Measurements from ENCODE around the gene P2RY2.
A peak's percentile ranks its signal among the peaks of the same experiment; 100 is the strongest.

P2RY2 gene

DNA sequence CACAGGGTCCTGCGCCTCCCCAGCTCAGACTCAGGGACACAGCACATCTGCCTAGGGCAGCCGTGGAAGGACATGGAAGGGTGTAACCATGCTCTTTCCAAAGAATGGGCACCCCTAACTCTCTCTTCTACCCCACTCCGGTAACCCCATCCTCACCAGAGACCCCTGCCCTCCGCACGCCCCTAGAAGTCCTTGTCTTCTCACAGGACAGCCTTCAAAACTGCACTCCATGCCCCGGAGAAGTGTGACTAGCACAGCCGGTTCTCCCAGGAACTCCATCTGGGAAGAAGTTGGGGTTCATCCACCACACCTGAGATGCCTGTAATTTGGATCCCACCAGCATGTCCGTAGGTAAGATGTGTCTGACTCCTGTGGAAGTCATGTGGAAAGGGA, 25.0 kb downstream of the P2RY2 start:
- Histone ChIP-seq H3K4me3 (ENCODE audit: insufficient read depth, low read depth, low read length) (no peak overlapping the region), H3K4me1 (ENCODE audit: control insufficient read depth, insufficient read depth, low read length) (no peaks in the 10 kb centered on the region), H3K27me3 (ENCODE audit: control insufficient read depth, insufficient read depth, low read length, poor library complexity, severe bottlenecking) (no peaks in the 10 kb centered on the region), H3K9me3 (ENCODE audit: control insufficient read depth, low read length) (no peaks in the 10 kb centered on the region), H3K36me3 (ENCODE audit: control insufficient read depth, insufficient read depth, low read length) (no peaks in the 10 kb centered on the region), H3K27ac (ENCODE audit: insufficient read depth, low read depth, low read length, poor library complexity, severe bottlenecking) (no peak overlapping the region)
- 92 to 94% methylated on average over 8 of the region's 8 CpGs for WGBS, 2 experiments

DNA sequence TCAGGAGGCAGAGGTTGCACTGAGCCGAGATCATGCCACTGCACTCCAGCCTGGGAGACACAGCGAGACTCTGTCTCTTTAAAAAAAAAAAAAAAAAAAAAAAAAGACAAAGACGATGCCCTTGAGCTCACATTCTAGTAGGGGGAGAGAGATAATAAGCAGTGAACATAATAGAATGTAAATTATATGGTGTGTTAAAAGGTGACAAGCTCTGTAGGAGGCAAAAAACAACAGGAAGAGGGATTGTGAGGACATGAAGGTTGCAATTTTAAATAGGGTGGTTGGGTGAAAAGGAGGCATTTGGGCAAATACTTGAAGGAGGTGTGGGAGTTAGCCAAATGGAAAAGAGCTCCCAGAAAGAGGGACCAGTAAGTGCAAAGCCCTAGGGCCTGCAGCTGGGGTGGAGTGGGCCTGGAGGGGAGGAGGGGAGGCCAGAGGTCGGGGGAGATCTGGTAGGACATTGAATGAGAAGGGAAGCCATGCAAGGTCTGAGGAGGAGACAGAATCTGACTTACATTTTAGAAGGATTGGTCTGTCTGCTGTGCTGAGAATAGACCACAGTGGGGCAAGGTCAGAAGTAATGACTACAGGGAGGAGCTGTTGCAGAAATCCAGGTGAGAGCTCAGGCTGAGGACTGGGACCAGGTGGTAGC, 26.6 kb downstream of the P2RY2 start:
- Histone ChIP-seq H3K4me3 (ENCODE audit: insufficient read depth, low read depth, low read length) (no peak overlapping the region), H3K4me1 (ENCODE audit: control insufficient read depth, insufficient read depth, low read length) (no peaks in the 10 kb centered on the region), H3K27me3 (ENCODE audit: control insufficient read depth, insufficient read depth, low read length, poor library complexity, severe bottlenecking) (no peaks in the 10 kb centered on the region), H3K27ac (ENCODE audit: insufficient read depth, low read depth, low read length, poor library complexity, severe bottlenecking) (no peak overlapping the region), H3K36me3 (ENCODE audit: control insufficient read depth, insufficient read depth, low read length) (no peaks in the 10 kb centered on the region), H3K9me3 (ENCODE audit: control insufficient read depth, low read length) (no peaks in the 10 kb centered on the region)
- WGBS, 2 experiments = 68 to 73% methylated on average over 4 of the region's 4 CpGs

DNA sequence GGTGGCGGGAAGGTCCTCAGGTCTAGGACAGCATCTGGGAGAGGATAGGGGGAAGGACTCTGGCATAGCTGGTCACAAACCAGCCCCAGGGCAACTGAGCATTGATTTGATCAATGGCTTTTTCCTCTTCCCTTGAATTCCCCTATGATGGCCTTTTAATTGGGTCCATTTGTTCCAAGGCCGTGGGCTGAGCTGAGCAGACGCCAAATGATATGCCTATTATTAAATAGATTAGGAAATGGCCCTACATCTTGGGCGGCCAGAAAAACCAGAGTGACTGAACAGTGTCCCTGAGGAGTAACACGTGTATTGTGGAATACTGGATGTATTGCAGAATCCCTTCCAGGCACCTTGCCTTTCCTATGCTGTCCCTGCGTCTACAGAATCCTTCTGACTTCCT, 27.4 kb downstream of the P2RY2 start:
- Histone ChIP-seq H3K27me3 (ENCODE audit: control insufficient read depth, insufficient read depth, low read length, poor library complexity, severe bottlenecking) (no peaks in the 10 kb centered on the region), H3K4me3 (ENCODE audit: insufficient read depth, low read depth, low read length) (no peak overlapping the region), H3K27ac (ENCODE audit: insufficient read depth, low read depth, low read length, poor library complexity, severe bottlenecking) (no peak overlapping the region), H3K4me1 (ENCODE audit: control insufficient read depth, insufficient read depth, low read length) (no peaks in the 10 kb centered on the region), H3K36me3 (ENCODE audit: control insufficient read depth, insufficient read depth, low read length) (no peaks in the 10 kb centered on the region), H3K9me3 (ENCODE audit: control insufficient read depth, low read length) (no peaks in the 10 kb centered on the region)
- WGBS, 2 experiments = 86 to 93% methylated on average over 6 of the region's 6 CpGs

DNA sequence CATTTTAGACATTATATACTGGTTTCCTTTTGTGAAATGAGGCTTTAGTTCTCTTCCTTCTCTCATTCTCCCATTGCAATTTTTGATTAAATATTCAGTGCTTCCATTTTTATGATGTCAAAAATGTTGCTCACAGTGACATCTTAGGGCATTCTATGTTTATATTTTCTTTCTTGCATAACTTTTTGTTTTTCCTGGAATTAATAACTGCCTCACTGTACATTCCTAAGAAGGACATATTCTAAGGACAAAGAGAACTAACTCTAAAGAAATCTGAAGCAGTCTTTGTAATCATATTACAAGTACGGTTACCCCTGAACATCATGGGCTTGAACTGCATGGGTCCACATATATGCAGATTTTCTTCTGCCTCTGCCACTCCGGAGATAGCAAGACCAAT, 28.2 kb downstream of the P2RY2 start:
- WGBS, 2 experiments = 89 to 96% methylated on average over 1 to 2 of the region's 2 CpGs
- Histone ChIP-seq H3K4me3 (ENCODE audit: insufficient read depth, low read depth, low read length) (no peak overlapping the region), H3K4me1 (ENCODE audit: control insufficient read depth, insufficient read depth, low read length) (no peaks in the 10 kb centered on the region), H3K27ac (ENCODE audit: insufficient read depth, low read depth, low read length, poor library complexity, severe bottlenecking) (no peak overlapping the region), H3K9me3 (ENCODE audit: control insufficient read depth, low read length) (no peaks in the 10 kb centered on the region), H3K27me3 (ENCODE audit: control insufficient read depth, insufficient read depth, low read length, poor library complexity, severe bottlenecking) (no peaks in the 10 kb centered on the region), H3K36me3 (ENCODE audit: control insufficient read depth, insufficient read depth, low read length) (no peaks in the 10 kb centered on the region)

DNA sequence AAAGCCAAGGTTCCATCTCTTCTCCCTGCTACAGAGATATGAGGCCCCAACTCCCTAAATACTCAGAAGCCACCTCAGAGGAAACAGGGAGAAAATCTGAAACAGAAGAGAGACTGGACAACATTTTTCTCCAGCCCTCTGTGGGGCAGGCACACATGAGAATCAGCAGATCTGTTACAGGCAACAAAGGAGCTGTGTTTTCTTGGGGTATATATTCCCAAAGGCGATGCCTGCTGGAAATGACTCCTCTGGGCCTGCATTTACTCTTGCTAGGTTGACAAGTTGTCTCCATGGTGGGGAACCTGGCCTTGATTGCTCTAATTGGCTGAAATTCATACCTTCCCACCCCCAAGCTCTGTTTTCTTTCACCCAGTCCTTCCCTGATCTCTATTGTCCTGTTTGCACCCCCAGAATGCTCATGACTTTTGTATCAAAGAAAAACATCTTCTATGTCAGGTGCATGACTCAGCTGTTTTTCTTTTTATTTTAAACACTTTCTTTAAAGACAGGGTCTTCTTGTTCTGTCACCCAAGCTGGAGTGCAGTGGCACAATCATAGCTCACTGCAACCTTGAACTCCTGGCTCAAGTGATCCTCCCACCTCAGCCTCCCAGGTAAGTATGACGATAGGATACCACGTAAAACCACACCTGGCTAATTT, 30.6 kb downstream of the P2RY2 start:
- Histone ChIP-seq H3K36me3 (ENCODE audit: control insufficient read depth, insufficient read depth, low read length) (no peaks in the 10 kb centered on the region), H3K27ac (ENCODE audit: insufficient read depth, low read depth, low read length, poor library complexity, severe bottlenecking) (no peak overlapping the region), H3K4me3 (ENCODE audit: insufficient read depth, low read depth, low read length) (no peak overlapping the region), H3K27me3 (ENCODE audit: control insufficient read depth, insufficient read depth, low read length, poor library complexity, severe bottlenecking) (no peaks in the 10 kb centered on the region), H3K4me1 (ENCODE audit: control insufficient read depth, insufficient read depth, low read length) (no peaks in the 10 kb centered on the region), H3K9me3 (ENCODE audit: control insufficient read depth, low read length) (no peaks in the 10 kb centered on the region)
- WGBS, 2 experiments = 89 to 95% methylated on average over 3 of the region's 3 CpGs

DNA sequence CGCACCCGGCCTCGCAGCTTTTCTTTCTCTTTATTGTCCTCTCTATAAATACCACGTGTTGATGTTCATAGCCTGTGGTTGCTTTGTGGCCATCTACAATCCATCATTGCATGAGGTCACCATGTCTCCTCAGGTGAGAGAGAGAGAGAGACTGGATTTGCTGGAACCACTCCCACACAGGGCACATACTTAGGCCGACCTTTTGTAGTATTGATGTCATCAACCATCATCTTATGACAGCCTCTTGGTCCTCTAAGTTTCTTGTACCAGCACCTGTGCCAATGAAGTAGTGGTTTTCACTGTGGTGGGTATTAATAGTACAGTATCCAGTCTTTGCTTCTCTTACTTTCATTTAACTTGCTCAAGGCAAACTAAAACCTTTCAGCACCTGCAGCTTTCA, 31.2 kb downstream of the P2RY2 start:
- Histone ChIP-seq H3K27me3 (ENCODE audit: control insufficient read depth, insufficient read depth, low read length, poor library complexity, severe bottlenecking) (no peaks in the 10 kb centered on the region), H3K4me3 (ENCODE audit: insufficient read depth, low read depth, low read length) (no peak overlapping the region), H3K27ac (ENCODE audit: insufficient read depth, low read depth, low read length, poor library complexity, severe bottlenecking) (no peak overlapping the region), H3K9me3 (ENCODE audit: control insufficient read depth, low read length) (no peaks in the 10 kb centered on the region), H3K36me3 (ENCODE audit: control insufficient read depth, insufficient read depth, low read length) (no peaks in the 10 kb centered on the region), H3K4me1 (ENCODE audit: control insufficient read depth, insufficient read depth, low read length) (no peaks in the 10 kb centered on the region)
- WGBS, 2 experiments = 88 to 97% methylated on average over 5 of the region's 5 CpGs

DNA sequence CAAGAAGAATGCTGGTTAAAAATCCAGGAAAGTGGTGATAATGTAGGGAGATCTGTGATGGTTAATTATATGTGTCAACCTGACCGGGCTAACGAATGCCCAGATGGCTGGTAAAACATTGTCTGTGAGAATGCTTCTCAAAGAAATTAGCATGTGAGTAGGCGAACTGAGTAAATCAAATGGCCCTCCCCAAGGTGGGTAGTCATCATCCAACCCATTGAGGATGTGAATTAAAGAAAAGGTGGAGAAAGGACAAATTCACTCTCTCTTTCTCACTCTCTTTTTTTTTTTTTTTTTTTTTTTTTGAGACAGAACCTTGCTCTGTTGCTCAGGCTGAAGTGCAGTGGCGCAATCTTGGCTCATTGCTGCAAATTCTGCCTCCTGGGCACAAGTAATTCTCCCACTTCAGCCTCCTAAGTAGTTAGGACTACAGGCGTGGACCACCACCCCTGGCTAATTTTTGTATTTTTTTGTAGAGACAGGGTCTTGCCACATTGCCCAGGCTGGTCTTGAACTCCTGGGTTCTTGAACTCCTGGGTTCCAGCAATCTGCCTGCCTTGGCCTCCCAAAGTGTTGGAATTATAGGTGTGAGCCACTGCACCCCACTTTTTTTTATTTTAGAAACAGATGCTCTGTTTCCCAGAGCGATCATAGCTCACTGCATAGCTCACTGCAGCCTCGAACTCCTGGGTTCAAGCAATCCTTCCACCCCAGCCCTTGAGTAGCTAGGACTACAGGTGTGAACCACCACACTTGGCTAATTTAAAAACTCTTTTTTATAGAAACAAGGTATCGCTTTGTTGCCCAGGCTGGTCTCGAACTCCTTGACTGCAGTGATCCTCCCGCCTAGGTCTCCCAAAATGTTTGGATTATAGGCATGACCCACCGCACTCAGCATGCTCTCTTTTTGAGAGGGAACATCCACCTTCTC, 32.0 kb downstream of the P2RY2 start:
- H3K4me1 ChIP-seq (ENCODE audit: control insufficient read depth, insufficient read depth, low read length) = no peaks in the 10 kb centered on the region
- no peaks in the 10 kb centered on the region for H3K27me3 ChIP-seq (ENCODE audit: control insufficient read depth, insufficient read depth, low read length, poor library complexity, severe bottlenecking)
- 90% methylated on average over 11 of the region's 11 CpGs for WGBS, 2 experiments
- H3K27ac ChIP-seq (ENCODE audit: insufficient read depth, low read depth, low read length, poor library complexity, severe bottlenecking) = no peak overlapping the region
- H3K36me3 ChIP-seq (ENCODE audit: control insufficient read depth, insufficient read depth, low read length) = no peaks in the 10 kb centered on the region
- H3K4me3 ChIP-seq (ENCODE audit: insufficient read depth, low read depth, low read length) = no peak overlapping the region
- no peaks in the 10 kb centered on the region for H3K9me3 ChIP-seq (ENCODE audit: control insufficient read depth, low read length)

DNA sequence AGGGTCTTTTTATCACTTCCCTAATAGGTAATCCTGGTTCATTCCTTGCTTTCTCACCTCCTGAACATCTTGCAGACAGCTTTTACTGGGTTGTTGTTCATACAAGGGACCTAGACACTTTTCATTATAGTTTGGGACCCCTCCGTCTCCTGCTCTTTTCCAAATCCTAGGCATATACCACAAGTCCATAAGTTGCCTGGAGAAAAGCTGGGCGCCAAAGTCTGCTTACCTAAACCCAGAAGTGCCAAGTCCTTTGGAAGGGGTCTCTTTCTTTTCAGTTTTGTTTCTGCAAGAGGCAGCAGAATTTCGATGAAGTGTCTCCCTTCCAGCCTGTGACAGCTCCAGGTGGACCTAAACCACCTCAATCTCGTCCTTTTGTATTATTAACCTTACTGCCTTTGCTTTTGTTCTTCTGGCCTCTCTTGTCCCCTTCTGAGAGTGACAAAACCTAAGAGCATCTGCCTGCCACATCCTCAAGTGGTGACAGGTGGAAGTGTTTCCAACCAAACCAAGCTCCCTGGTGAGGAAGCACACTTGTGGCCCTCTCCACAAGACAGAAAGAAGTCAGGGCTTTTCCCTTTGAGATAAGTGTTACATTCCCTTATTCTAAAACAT, 34.6 kb downstream of the P2RY2 start:
- Histone ChIP-seq H3K36me3 (ENCODE audit: control insufficient read depth, insufficient read depth, low read length) (no peaks in the 10 kb centered on the region), H3K4me3 (ENCODE audit: insufficient read depth, low read depth, low read length) (no peak overlapping the region), H3K4me1 (ENCODE audit: control insufficient read depth, insufficient read depth, low read length) (peaks cover 6% of the 10 kb centered on the region), H3K27ac (ENCODE audit: insufficient read depth, low read depth, low read length, poor library complexity, severe bottlenecking) (no peak overlapping the region), H3K27me3 (ENCODE audit: control insufficient read depth, insufficient read depth, low read length, poor library complexity, severe bottlenecking) (no peaks in the 10 kb centered on the region), H3K9me3 (ENCODE audit: control insufficient read depth, low read length) (no peaks in the 10 kb centered on the region)
- 71 to 74% methylated on average over 4 of the region's 4 CpGs for WGBS, 2 experiments

DNA sequence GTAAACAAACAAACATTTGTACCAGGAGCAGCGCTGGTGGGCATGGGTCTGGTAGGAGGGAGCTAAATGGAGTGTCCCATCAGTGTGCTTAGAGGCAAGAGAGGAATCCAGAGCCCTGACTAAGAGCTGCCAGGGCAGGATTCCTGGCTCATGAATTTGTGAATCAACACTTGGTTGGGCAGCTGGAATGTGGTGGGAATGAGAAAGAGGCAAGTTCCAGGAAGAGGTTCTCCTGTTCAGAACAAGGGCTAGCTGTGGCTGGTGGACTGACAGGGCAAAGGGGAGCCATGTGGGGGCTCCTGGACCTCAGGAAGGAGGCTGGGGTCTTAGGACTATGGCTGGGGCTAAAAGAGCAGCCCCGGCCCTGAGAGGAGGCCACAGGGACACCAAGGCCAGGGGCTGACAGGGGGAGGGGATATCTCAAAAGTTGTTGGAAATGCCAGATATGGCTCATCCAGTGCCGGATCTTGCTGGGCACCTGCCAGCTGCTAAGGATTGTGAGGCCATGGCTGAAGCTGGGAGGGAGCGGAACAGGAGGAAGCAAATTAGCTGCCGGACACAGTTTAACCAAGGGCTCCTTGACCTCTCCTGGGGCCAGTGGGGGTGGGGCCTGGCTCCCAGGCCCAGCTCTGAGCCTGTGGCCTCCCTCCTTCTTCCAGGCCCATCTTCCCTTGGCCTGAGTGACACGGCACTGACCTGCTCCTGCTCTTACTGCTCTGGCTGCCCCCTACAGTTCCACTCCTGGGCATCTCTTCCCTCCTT, 39.4 kb downstream of the P2RY2 start:
- H3K36me3 ChIP-seq (ENCODE audit: control insufficient read depth, insufficient read depth, low read length) = no peaks in the 10 kb centered on the region
- H3K4me1 ChIP-seq (ENCODE audit: control insufficient read depth, insufficient read depth, low read length) = peaks cover 16% of the 10 kb centered on the region
- no peaks in the 10 kb centered on the region for H3K9me3 ChIP-seq (ENCODE audit: control insufficient read depth, low read length)
- WGBS, 2 experiments = 81 to 84% methylated on average over 6 of the region's 6 CpGs
- no peaks in the 10 kb centered on the region for H3K27me3 ChIP-seq (ENCODE audit: control insufficient read depth, insufficient read depth, low read length, poor library complexity, severe bottlenecking)
- peak overlapping the region; percentile 41 for H3K27ac ChIP-seq (ENCODE audit: insufficient read depth, low read depth, low read length, poor library complexity, severe bottlenecking)
- H3K4me3 ChIP-seq (ENCODE audit: insufficient read depth, low read depth, low read length) = no peak overlapping the region

All from ectodermal cell (in vitro differentiated cells).